GM18507 (cell line): ENCODE measurements around the gene MRC1.

Experiments used
- DNase-seq: peaks from one replicate; pipeline ENCODE4 v3.0.0; 2011; ENCODE audit warnings: low read depth; ENCODE audit not compliant: insufficient read length; ENCODE audit errors: extremely low spot score
- FAIRE-seq: peaks from 2 replicates; lab custom pipeline; 2011; peaks lifted over from hg19 to GRCh38; lab: Jason Lieb, UNC

MRC1 gene

GRCh38 chr10:17836942-17837341, 27.8 kb downstream of the MRC1 start:
- FAIRE-seq (no peak), DNase-seq (no peak)

GRCh38 chr10:17838080-17838648, 29.0 kb downstream of the MRC1 start:
- no peak for FAIRE-seq
- no peak for DNase-seq

DNA sequence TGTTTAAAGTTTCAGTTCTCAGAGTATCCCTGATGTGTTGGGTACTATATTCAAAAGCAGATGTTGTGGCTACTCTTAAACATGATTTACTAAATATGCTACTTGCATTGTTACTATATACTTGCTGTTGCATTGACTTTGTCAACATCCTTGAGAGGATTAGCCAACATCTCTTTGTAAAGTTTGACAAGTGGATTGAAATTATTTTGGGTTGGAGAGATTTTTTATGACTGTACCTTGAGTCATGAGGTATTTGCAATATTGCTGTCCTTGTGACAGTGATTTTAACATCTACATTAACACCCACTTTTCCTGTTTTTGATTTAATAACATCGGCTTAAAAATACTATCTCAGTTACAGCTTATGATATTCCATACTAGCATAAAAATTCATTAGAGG, 31.9 kb downstream of the MRC1 start:
- no peak for FAIRE-seq
- no peak for DNase-seq

DNA sequence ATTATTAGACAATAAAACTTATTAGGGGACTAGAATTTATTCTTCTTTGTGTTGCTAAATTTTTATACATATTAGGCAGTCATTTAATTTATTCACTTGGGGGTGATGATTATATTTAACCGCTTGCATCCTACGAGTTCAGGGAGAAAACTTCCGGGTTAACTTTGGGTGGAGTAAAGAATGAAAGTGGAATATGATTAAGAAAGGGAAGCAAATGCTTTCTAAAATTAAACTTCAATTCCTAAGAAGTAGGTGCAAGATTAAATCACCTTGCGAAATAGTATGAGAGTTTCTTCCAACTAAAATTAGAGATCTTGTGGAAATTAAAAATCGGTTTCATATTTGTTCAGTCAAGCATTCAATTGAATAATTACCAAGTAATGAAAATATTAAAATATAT, 33.5 kb downstream of the MRC1 start:
- no peak for FAIRE-seq

DNA sequence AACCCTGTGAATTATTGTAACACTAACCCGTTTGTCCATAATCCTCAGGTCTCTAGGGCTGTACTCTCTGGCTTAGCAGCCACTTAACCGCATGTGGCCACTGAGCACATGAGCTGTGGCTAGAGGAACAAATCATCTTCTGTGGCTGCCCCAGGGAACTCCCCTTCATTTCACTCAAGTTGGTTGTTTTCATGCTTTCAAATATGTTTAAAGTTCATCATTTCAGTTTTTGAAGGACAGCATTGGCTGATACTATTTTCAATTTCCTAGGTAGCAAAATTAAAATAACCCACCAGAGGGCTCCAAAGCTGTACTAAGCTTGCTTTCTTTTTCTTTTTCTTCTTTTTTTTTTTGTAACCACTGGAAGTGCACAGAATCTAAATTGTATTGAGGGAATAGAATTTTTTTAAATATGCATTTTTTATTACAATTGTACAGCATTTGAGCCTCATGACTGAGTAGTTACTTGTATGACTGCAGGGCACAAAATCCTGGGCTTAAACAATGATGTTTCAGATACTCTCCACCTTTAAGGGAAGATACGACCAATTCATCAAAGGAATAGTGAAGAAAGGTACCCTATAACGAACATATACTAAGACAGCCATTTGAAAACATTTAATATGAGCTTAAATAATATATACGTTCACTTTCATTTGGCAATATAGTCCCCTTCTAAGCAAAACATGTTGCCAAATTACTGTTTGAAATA, 38.6 kb downstream of the MRC1 start:
- no peak for DNase-seq
- peak; percentile 54 for FAIRE-seq

More for the DNA sequence above, 33.5 kb downstream of the MRC1 start:
- DNase-seq: no peak

DNA sequence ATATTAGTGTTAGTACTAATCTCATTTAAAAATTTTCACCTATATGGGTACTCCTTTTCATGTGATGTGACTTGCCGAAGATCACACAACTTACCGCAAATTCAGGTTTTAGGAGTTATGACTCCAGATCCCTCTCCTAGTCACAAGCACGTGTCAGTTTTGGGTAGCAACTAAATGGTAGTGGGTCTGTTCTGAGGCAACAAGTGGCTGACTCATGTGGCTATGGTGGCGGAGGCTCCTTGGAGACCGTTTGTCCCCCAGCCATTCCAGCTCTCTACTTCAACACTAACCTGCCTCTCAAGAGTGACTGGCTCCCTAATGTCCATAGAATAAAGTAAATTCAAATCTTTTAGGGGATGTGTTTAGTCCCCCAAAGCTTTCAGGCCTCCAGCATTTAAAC, 39.5 kb downstream of the MRC1 start:
- DNase-seq: no peak
- no peak for FAIRE-seq

GRCh38 chr10:17850501-17850900, 41.4 kb downstream of the MRC1 start:
- FAIRE-seq: no peak
- no peak for DNase-seq

DNA sequence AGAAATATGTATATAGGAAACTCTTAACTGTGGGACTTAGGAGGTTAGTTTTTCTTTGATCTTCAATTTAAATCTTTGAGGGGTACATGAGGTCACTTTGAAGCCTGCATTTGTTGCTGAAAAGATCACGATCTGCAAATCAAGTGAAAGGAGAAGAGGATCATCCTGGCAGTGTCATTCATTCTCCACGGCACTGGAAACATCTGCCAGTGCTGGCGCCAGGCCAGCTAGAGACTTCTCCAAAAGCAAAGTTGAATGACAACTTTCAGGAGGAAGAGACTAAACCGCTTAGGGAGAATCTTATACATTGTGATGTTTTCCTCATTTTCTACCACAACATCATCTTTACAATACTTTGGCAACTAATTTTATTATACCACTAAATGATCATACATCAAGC, 42.5 kb downstream of the MRC1 start:
- FAIRE-seq: no peak

DNA sequence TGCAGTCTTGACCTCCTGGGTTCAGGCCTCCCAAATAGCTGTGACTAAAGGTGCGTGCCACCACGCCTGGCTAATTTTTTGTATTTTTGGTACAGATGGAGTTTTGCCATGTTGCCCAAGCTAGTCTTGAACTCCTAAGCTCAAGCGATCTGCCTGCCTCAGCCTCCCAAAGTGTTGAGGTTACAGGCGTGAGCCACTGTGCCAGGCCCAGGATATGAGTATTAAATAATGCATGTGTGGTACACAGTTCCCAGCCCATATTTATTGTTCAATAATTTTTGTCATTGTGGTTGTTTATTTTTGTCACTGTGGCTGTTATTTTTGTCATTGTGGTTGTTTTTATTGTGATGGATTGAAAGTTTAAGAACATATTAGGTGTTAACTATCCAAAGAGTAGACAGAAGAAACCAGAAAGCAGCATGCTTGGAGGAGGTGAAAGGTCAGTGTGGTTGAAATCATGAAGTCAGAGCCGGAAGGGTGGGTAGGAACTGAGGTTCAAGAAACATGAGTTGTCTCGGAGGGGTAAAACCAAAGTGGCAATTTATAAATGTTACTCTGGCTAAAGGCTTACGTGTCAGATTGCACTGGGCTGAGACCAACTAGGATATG, 45.0 kb downstream of the MRC1 start:
- DNase-seq: no peak
- peak; percentile 57 for FAIRE-seq

More for the DNA sequence above, 42.5 kb downstream of the MRC1 start:
- no peak for DNase-seq

GRCh38 chr10:17857040-17857439, 47.9 kb downstream of the MRC1 start:
- FAIRE-seq: no peak
- DNase-seq: no peak

DNA sequence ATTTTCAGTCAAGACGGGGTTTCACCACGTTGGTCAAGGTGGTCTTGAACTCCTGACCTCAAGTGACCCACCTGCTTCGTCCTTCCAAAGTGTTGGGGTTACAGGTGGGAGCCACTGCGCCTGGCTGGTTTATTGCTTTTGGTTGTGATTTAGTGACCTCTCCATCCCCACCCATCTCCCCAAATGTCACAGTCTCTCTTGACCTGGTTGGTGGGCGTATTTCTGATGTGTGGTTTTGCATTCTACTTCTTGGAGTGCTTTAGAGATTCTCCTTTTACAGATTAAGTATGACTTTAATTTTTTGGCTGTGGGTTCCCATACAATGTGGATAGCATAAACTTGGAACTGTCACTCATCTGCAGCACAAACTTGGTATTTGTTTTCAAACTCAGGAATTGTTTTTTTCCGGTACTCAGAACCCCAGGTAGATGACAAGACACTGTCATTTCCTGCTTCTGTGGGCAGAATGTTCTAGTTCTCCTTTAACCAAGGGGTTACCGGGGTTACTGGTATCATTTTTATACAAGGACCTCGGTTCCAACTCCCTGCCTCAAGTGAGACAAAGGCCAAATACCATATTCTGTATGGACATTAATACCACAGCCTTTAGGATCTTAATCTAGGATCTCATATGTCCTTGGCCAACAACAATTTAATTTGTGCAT, 50.5 kb downstream of the MRC1 start:
- FAIRE-seq (peak; percentile 45), DNase-seq (no peak)

- DNase-seq: no peak
- no peak for FAIRE-seq
Observed at GRCh38 chr10:17861760-17862159, 52.6 kb downstream of the MRC1 start.

- FAIRE-seq (no peak), DNase-seq (no peak)
Observed at GRCh38 chr10:17865351-17865750, 56.2 kb downstream of the MRC1 start.

GRCh38 chr10:17866346-17866745, 57.2 kb downstream of the MRC1 start:
- no peak for DNase-seq
- no peak for FAIRE-seq

DNA sequence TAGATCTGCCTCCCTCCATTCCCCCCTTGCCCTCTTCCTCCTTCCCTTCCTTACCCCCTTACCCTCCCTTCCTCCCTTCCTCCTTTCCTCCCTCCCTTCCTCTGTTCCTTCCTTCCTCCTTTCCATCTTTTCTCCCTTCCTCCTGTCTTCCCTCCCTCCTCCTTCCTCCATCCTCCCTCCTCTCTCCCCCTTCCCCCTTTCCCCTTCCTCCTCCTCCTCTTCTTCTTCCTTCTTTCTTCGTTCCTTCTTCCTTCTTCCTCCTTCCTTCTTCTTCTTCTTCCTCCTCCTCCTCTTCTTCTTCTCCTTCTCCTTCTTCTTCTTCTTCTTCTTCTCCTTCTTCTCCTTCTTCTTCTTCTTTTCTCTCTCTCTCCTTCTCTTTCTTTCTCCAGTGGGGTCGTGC, 57.9 kb downstream of the MRC1 start:
- no peak for FAIRE-seq
- DNase-seq: no peak

GRCh38 chr10:17871036-17871435, 61.9 kb downstream of the MRC1 start:
- FAIRE-seq (no peak), DNase-seq (no peak)

DNA sequence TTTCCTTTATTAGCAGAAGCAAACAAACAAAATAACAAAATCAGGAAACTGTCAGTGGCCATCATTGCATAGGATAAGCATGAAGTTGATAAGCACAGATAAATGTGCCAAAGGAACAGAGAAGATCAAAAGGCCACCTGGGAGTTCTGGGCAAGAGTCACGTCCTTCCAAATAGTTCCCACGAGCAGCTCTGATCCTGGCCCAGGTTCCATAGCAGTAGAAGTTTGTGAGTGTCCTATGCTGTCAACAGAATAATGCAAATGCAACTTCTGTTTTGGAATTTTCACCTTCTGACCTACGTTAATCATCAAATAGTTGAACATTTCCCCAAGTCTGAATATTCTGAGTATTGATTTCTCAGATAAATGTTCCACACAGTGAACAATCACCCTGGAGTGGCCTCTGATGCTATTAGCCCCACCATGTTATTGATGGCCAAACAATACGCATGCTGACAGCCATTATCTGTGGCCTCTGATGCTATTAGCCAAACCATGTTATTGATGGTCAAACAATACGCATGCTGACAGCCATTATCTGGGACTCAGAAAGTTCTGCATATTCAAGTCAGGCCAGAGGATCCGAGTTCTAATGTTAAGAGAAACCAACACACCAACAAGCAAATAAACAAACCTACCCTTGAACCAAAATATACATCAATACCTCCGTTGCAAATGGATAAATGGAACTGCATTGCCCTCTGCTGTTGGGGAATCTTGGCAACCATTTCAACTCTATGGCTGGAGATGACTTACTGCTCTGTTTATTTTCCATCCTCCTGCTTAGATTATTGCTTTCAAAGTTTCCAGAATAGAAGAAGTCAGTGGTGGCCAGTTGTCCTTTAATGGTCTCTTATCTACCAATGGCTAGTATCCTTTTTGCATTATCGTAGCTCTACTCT, 63.3 kb downstream of the MRC1 start:
- no peak for DNase-seq
- FAIRE-seq: peak; percentile 81

- FAIRE-seq: no peak
- no peak for DNase-seq
Observed at GRCh38 chr10:17873946-17874345, 64.8 kb downstream of the MRC1 start.

DNA sequence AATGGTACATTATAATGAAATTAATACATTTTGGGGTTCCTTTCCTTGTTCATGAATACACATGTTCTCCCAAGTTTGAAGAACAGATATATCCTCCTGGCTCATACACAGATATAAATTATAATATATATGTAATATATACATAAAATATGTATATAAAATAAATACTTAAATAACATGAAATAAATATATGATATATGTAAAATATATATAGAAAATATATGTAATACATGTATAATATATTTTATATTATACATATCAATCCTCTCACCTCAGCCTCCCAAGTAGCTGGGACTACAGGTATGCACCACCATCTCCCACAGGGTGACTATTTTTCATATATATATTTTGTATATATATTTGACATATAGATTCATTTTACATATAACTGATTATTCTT, 68.0 kb downstream of the MRC1 start:
- FAIRE-seq: no peak

DNA sequence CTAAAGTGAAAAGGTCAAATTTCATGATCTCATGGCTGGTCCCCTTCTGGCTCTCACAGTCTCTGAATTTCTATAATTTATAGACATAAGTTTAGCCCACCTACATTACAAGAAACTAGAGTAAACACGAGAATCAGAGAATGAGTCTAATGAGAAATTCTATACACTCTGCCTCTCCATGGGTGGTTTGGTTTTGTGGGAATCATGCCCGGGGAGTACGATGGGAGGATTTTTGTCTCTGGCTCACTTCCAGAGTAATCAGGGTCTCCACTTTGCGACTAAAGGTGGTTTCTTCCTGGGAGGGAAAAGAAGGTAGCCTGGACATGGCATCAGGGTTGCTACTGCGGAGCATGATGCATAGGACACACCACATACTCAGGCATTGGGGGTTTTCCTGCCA, 69.7 kb downstream of the MRC1 start:
- FAIRE-seq (no peak), DNase-seq (no peak)

More for the DNA sequence above, 68.0 kb downstream of the MRC1 start:
- DNase-seq: no peak
